ENCODE measurements around the gene PPP1R18.

The PPP1R18 gene

DNA sequence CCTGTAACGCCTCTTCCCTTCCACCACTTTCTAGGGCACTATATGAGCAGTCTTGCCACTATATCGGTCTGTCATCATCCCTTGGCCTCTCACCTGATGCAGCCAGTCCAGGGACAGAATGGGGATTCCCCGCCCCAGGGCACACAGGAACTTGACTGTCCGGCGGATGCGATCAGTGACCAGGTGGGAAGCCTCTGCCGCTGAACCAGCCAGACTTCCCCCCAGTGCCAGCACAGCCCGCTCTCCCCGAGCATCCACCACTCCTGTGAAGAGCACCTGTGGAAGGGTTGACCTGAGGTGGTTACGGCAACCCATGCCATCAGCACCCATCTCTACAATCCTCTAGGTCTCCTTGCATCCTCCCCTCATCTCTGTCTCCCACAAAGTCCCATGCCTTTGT, 16.6 kb upstream of the PPP1R18 start:
- Mint-ChIP-seq H3K27me3 (ENCODE audit: low read depth, poor library complexity) (no peaks in the 10 kb centered on the region), H3K4me3 (no peak overlapping the region), H3K9me3 (no peaks in the 10 kb centered on the region), H3K27ac (no peak overlapping the region), H3K4me1 (peaks cover 3% of the 10 kb centered on the region), H3K36me3 (ENCODE audit: low read depth) (peaks cover 72% of the 10 kb centered on the region)
- no peak for DNase-seq
- TF ChIP-seq, protein P1, sequence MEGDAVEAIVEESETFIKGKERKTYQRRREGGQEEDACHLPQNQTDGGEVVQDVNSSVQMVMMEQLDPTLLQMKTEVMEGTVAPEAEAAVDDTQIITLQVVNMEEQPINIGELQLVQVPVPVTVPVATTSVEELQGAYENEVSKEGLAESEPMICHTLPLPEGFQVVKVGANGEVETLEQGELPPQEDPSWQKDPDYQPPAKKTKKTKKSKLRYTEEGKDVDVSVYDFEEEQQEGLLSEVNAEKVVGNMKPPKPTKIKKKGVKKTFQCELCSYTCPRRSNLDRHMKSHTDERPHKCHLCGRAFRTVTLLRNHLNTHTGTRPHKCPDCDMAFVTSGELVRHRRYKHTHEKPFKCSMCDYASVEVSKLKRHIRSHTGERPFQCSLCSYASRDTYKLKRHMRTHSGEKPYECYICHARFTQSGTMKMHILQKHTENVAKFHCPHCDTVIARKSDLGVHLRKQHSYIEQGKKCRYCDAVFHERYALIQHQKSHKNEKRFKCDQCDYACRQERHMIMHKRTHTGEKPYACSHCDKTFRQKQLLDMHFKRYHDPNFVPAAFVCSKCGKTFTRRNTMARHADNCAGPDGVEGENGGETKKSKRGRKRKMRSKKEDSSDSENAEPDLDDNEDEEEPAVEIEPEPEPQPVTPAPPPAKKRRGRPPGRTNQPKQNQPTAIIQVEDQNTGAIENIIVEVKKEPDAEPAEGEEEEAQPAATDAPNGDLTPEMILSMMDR (IDR thresholded peaks at IDR 0.05) = no peak

DNA sequence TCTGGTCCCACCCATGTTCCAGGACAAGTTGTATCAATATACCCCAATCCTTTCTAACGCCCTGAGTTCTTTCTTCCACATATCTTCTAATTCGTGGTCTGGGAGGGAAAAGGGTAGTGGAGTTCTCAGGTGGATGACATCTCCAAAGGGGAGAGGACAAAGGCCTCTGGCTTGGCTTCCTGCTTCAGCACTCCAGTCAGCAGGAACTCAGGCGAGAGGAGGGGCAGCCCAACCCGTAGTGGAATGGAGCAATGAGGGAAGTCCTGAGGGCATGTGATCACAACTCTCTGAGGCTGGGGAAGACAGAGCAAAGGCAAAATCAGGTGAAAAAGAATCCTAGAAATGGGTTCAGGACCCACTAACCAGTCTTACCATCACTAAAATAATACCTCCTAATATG, 13.9 kb upstream of the PPP1R18 start:
- Mint-ChIP-seq H3K27ac (no peak overlapping the region), H3K36me3 (ENCODE audit: low read depth) (peaks cover 56% of the 10 kb centered on the region), H3K27me3 (ENCODE audit: low read depth, poor library complexity) (no peaks in the 10 kb centered on the region), H3K9me3 (no peaks in the 10 kb centered on the region), H3K4me1 (no peaks in the 10 kb centered on the region), H3K4me3 (no peak overlapping the region)
- TF ChIP-seq, protein P1 (IDR thresholded peaks at IDR 0.05) = no peak
- no peak for DNase-seq

- Mint-ChIP-seq H3K27ac (no peak overlapping the region), H3K9me3 (no peaks in the 10 kb centered on the region), H3K4me1 (peaks cover 10% of the 10 kb centered on the region)
Observed at GRCh38 chr6:30696432-30696831, 10.0 kb upstream of the PPP1R18 start.

GRCh38 chr6:30691208-30691847, 4.9 kb upstream of the PPP1R18 start:
- Mint-ChIP-seq H3K36me3 (ENCODE audit: low read depth) (peaks cover 7% of the 10 kb centered on the region), H3K27me3 (ENCODE audit: low read depth, poor library complexity) (no peaks in the 10 kb centered on the region), H3K4me3 (peak overlapping the region; percentile 93), H3K27ac (peak overlapping the region; percentile 49), H3K9me3 (no peaks in the 10 kb centered on the region), H3K4me1 (peaks cover 49% of the 10 kb centered on the region)
- DNase-seq = no peak
- TF ChIP-seq, protein P1 (IDR thresholded peaks at IDR 0.05) = no peak

More at GRCh38 chr6:30696432-30696831, 10.0 kb upstream of the PPP1R18 start:
- no peak for DNase-seq
- Mint-ChIP-seq H3K36me3 (ENCODE audit: low read depth) (peaks cover 19% of the 10 kb centered on the region), H3K4me3 (no peak overlapping the region), H3K27me3 (ENCODE audit: low read depth, poor library complexity) (no peaks in the 10 kb centered on the region)
- TF ChIP-seq, protein P1 (IDR thresholded peaks at IDR 0.05) = no peak

DNA sequence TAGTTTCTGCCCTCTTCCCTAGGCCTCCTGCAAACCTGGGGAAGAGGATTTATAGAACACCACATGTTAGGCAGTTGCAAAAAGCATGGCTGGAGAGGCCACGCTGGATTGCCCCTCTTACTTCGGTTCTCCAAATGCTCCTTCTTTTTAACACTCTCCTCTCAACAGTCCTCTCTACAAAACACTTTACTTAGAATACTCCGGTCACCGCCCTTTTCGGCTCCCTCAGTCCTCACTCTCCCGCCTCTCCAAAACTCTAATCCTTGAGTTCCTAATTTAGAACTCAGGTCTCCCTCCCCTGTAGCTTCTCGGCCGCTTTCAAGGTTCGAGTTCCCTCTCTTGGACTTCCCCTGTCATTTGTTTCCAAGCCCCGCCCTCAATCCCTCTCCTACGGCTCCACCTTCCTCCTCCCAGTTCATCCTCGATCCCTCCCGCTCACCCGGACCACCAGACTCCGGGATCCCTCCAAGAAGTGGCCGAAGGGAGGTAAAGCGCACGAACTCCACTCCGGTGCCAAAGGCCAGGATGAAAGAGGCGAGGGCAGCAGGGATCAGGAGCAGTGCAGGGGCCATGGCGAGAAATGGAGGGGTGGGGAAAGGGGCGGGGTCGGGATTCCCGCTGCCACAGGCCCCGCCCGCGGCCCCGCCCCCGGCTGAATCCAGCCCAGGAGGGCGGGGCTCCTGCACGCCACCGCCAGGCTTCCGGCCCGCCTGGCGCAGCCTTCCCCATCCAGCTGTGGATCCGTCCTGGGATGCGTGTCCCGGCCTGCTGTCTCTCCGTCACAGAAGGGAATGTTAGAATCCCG, 4.2 kb upstream of the PPP1R18 start, which contains the start of gene NRM:
Gene NRM, minus strand, starts transcription at position 582 of the 805 bp plus-strand sequence. Its CDS starts 10 bp downstream, at position 572.
- Mint-ChIP-seq H3K4me1 (peaks cover 56% of the 10 kb centered on the region), H3K27me3 (ENCODE audit: low read depth, poor library complexity) (no peaks in the 10 kb centered on the region)
- TF ChIP-seq, protein P1 (IDR thresholded peaks at IDR 0.05) = no peak

More for the DNA sequence above, 4.2 kb upstream of the PPP1R18 start, which contains the start of gene NRM:
- Mint-ChIP-seq H3K27ac (peak within 1 kb of the TSS; percentile 97), H3K4me3 (peak within 1 kb of the TSS; percentile 93), H3K9me3 (no peaks in the 10 kb centered on the region), H3K36me3 (ENCODE audit: low read depth) (peaks cover 7% of the 10 kb centered on the region)
- peak; percentile 90 for DNase-seq
